H9 (cell line): ENCODE measurements around the gene ALG14. TPM values are rescaled to one million over a fixed set of nuclear protein-coding genes. Genes with fewer than 3 reads are reported as not detected.

Experiments used
- DNase-seq: peaks from one replicate; pipeline ENCODE4 v3.0.0-alpha.2; 2017
- H2AFZ ChIP-seq: one replicate; pipeline ENCODE4 v1.6.1; 2013; ENCODE audit warnings: mild to moderate bottlenecking, low read length, control low read depth, moderate library complexity
- H2AK5ac ChIP-seq: 2 replicates; pipeline ENCODE4 v1.6.1; 2013; ENCODE audit warnings: low read length, control low read depth, mixed read lengths; ENCODE audit not compliant: insufficient read length
- H2BK120ac ChIP-seq: one replicate; pipeline ENCODE4 v1.6.1; 2013; ENCODE audit warnings: low read depth, mild to moderate bottlenecking, low read length, control low read depth, inconsistent platforms; ENCODE audit not compliant: poor library complexity, severe bottlenecking
- H2BK12ac ChIP-seq: 2 replicates; pipeline ENCODE4 v1.6.1; 2013; ENCODE audit warnings: low read length, control low read depth, mixed read lengths, low read depth; ENCODE audit not compliant: insufficient read length
- H2BK15ac ChIP-seq: 2 replicates; pipeline ENCODE4 v1.6.1; 2013; ENCODE audit warnings: low read depth, low read length, control low read depth
- H2BK20ac ChIP-seq: one replicate; pipeline ENCODE4 v1.6.1; 2013; ENCODE audit warnings: low read depth, mild to moderate bottlenecking, low read length, control low read depth, inconsistent platforms; ENCODE audit not compliant: poor library complexity, severe bottlenecking
- H2BK5ac ChIP-seq: 2 replicates; pipeline ENCODE4 v1.6.1; 2013; ENCODE audit warnings: low read length, control low read depth, mixed read lengths; ENCODE audit not compliant: insufficient read length
- H3K14ac ChIP-seq: 2 replicates; pipeline ENCODE4 v1.6.1; 2013; ENCODE audit warnings: low read length, control low read depth; ENCODE audit not compliant: insufficient read depth
- H3K18ac ChIP-seq: 2 replicates; pipeline ENCODE4 v1.6.1; 2013; ENCODE audit warnings: low read depth, mild to moderate bottlenecking, mixed read lengths, low read length, control low read depth; ENCODE audit not compliant: insufficient read length
- H3K23ac ChIP-seq: 2 replicates; pipeline ENCODE4 v1.6.1; 2013; ENCODE audit warnings: low read length, control low read depth, mixed read lengths, low read depth; ENCODE audit not compliant: insufficient read length
- H3K23me2 ChIP-seq: 2 replicates; pipeline ENCODE4 v1.6.1; 2013; ENCODE audit warnings: low read depth, mild to moderate bottlenecking, mixed read lengths, low read length, control low read depth; ENCODE audit not compliant: insufficient read length, poor library complexity, severe bottlenecking
- H3K27ac ChIP-seq: 2 replicates; pipeline ENCODE4 v1.5.1; 2013; ENCODE audit warnings: low read length, control low read depth, mixed read lengths, low read depth; ENCODE audit not compliant: insufficient read length
- H3K27me3 ChIP-seq: 2 replicates; pipeline ENCODE4 v1.6.1; 2013; ENCODE audit warnings: low read length, control low read depth, inconsistent platforms; ENCODE audit not compliant: insufficient read depth
- H3K4ac ChIP-seq: 2 replicates; pipeline ENCODE4 v1.6.1; 2013; ENCODE audit warnings: low read depth, mild to moderate bottlenecking, control low read depth, inconsistent platforms, low read length, moderate library complexity
- H3K4me1 ChIP-seq: 2 replicates; pipeline ENCODE4 v1.6.1; 2013; ENCODE audit warnings: low read length, control low read depth, inconsistent platforms; ENCODE audit not compliant: insufficient read depth
- H3K4me2 ChIP-seq: 2 replicates; pipeline ENCODE4 v1.6.1; 2013; ENCODE audit warnings: low read length, control low read depth, mixed read lengths; ENCODE audit not compliant: insufficient read length, insufficient read depth
- H3K56ac ChIP-seq: 2 replicates; pipeline ENCODE4 v1.6.1; 2013; ENCODE audit warnings: low read depth, mild to moderate bottlenecking, mixed read lengths, low read length, control low read depth; ENCODE audit not compliant: insufficient read length
- H3K79me1 ChIP-seq: 2 replicates; pipeline ENCODE4 v1.6.1; 2013; ENCODE audit warnings: low read depth, mild to moderate bottlenecking, moderate library complexity, low read length, control low read depth, inconsistent platforms; ENCODE audit not compliant: insufficient read depth, poor library complexity, severe bottlenecking
- H3K79me2 ChIP-seq: 2 replicates; pipeline ENCODE4 v1.6.1; 2013; ENCODE audit warnings: low read length, control low read depth, inconsistent platforms; ENCODE audit not compliant: insufficient read depth
- H3K9ac ChIP-seq: 2 replicates; pipeline ENCODE4 v1.6.1; 2013; ENCODE audit warnings: low read length, control low read depth, mixed read lengths; ENCODE audit not compliant: insufficient read length; ENCODE audit errors: extremely low read depth
- H3K9me3 ChIP-seq: one replicate; pipeline ENCODE4 v1.6.1; 2013; ENCODE audit warnings: low read depth, low read length, inconsistent platforms; ENCODE audit not compliant: control insufficient read depth
- H3T11ph ChIP-seq: one replicate; pipeline ENCODE4 v1.6.1; 2013; ENCODE audit warnings: mild to moderate bottlenecking, low read length, control low read depth, inconsistent platforms
- H4K20me1 ChIP-seq: one replicate; pipeline ENCODE4 v1.6.1; 2013; ENCODE audit not compliant: control insufficient read depth, insufficient read length, insufficient read depth
- H4K5ac ChIP-seq: 2 replicates; pipeline ENCODE4 v1.6.1; 2013; ENCODE audit warnings: low read depth, mild to moderate bottlenecking, mixed read lengths, low read length, control low read depth; ENCODE audit not compliant: insufficient read length
- H4K8ac ChIP-seq: replicated peaks from 2 replicates; pipeline ENCODE4 v1.6.1; 2013; ENCODE audit warnings: low read length, control low read depth, mixed read lengths, low read depth; ENCODE audit not compliant: insufficient read length
- H4K91ac ChIP-seq: 2 replicates; pipeline ENCODE4 v1.6.1; 2013; ENCODE audit warnings: low read depth, mild to moderate bottlenecking, moderate library complexity, mixed read lengths, low read length, control low read depth; ENCODE audit not compliant: insufficient read length
- H3K27ac Mint-ChIP-seq, 3 experiments: 2 replicates in 2 of 3; 3 replicates in 1 of 3; pipeline ENCODE4 v1.8.0; 2020 to 2021; ENCODE audit warnings: mixed read lengths in 3 of 3, mild to moderate bottlenecking in 1 of 3, moderate library complexity in 1 of 3
- H3K27me3 Mint-ChIP-seq: 2 replicates; pipeline ENCODE4 v1.8.0; 2021; ENCODE audit warnings: low read depth, mild to moderate bottlenecking, moderate library complexity, mixed read lengths
- H3K36me3 Mint-ChIP-seq, 3 experiments: 2 replicates in 2 of 3; 3 replicates in 1 of 3; pipeline ENCODE4 v1.8.0; 2020 to 2021; ENCODE audit warnings: low read depth in 3 of 3, mixed read lengths in 3 of 3; ENCODE audit not compliant: insufficient read depth in 1 of 3
- H3K4me1 Mint-ChIP-seq, 2 experiments: 2 replicates each; pipeline ENCODE4 v1.8.0; 2020; ENCODE audit warnings: mixed read lengths in 2 of 2
- H3K4me3 Mint-ChIP-seq, 2 experiments: 2 replicates in 1 of 2; 3 replicates in 1 of 2; pipeline ENCODE4 v1.8.0; 2020 to 2021; ENCODE audit warnings: mild to moderate bottlenecking in 2 of 2, mixed read lengths in 2 of 2, moderate library complexity in 1 of 2
- H3K9me3 Mint-ChIP-seq, 2 experiments: 2 replicates in 1 of 2; 3 replicates in 1 of 2; pipeline ENCODE4 v1.8.0; 2020; ENCODE audit warnings: mild to moderate bottlenecking in 2 of 2, mixed read lengths in 2 of 2, moderate library complexity in 1 of 2
- CTCF ChIP-seq: fragments of 200-600 bp; sonication (generic); conservative IDR thresholded peaks from 3 replicates; pipeline ENCODE4 v1.8.0; 2021; ENCODE audit warnings: antibody characterized with exemption, mild to moderate bottlenecking
- WGBS: extraction: QIAGEN DNeasy Blood & Tissue Kit; methylation state at CpG from one replicate; pipeline ENCODE4 v1.1.7; 2013; ENCODE audit warnings: missing lambda C conversion rate, low lambda C conversion rate, mixed read lengths; ENCODE audit not compliant: insufficient read length; ENCODE audit errors: extremely low coverage; 5-methylcytosine and 5-hydroxymethylcytosine counted together
- total RNA-seq: library from RNA; stranded (reverse); gene quantifications from 2 replicates; pipeline ENCODE4 v1.2.1, GENCODE V29; 2021

The ALG14 gene
- total RNA-seq, 1 experiment from 2014 or later = 2.5 TPM

- H4K20me1 ChIP-seq = no peaks in the 10 kb centered on the region
- no peak overlapping the region for H4K91ac ChIP-seq
- TF ChIP-seq CTCF = no peak
- no peaks in the 10 kb centered on the region for H3K27me3 ChIP-seq
- no peak overlapping the region for H2BK15ac ChIP-seq
- no peak overlapping the region for H3T11ph ChIP-seq
- no peaks in the 10 kb centered on the region for H3K23me2 ChIP-seq
- no peak for DNase-seq
- H3K4ac ChIP-seq = no peak overlapping the region
- no peaks in the 10 kb centered on the region for H3K9me3 ChIP-seq
- Mint-ChIP-seq H3K27me3 (no peaks in the 10 kb centered on the region), H3K9me3 (no peaks in the 10 kb centered on the region), H3K27ac (no peak overlapping the region), H3K4me1 (peaks cover 0 to 5% of the 10 kb centered on the region in 2 experiments; a peak in 2 of 4 replicates), H3K4me3 (no peak overlapping the region), H3K36me3 (no peaks in the 10 kb centered on the region)
- H2AK5ac ChIP-seq = no peak overlapping the region
- H2BK20ac ChIP-seq = no peak overlapping the region
- no CpG with 5 or more reads among the region's 1 CpG for WGBS
- no peak overlapping the region for H2BK120ac ChIP-seq
- H3K23ac ChIP-seq = no peak overlapping the region
- H3K27ac ChIP-seq = no peak overlapping the region
- no peak overlapping the region for H3K4me2 ChIP-seq
- no peaks in the 10 kb centered on the region for H3K4me1 ChIP-seq
- H3K14ac ChIP-seq = no peak overlapping the region
- no peak overlapping the region for H4K5ac ChIP-seq
- no peak overlapping the region for H3K9ac ChIP-seq
- no peak overlapping the region for H2BK12ac ChIP-seq
- no peaks in the 10 kb centered on the region for H3K79me2 ChIP-seq
- no peak overlapping the region for H3K18ac ChIP-seq
- H2AFZ ChIP-seq = no peak overlapping the region
- no peak overlapping the region for H4K8ac ChIP-seq
- H3K56ac ChIP-seq = no peak overlapping the region
- no peaks in the 10 kb centered on the region for H3K79me1 ChIP-seq
- H2BK5ac ChIP-seq = no peak overlapping the region
Observed at GRCh38 chr1:94947437-94947836, 125.3 kb downstream of the ALG14 start.
